ENCODE data around the gene HSPA12A. TPM values are rescaled to one million over a fixed set of nuclear protein-coding genes. Genes with fewer than 3 reads are reported as not detected.

Gene HSPA12A
- polyA plus RNA-seq, 1 donor: 8.0 TPM

DNA sequence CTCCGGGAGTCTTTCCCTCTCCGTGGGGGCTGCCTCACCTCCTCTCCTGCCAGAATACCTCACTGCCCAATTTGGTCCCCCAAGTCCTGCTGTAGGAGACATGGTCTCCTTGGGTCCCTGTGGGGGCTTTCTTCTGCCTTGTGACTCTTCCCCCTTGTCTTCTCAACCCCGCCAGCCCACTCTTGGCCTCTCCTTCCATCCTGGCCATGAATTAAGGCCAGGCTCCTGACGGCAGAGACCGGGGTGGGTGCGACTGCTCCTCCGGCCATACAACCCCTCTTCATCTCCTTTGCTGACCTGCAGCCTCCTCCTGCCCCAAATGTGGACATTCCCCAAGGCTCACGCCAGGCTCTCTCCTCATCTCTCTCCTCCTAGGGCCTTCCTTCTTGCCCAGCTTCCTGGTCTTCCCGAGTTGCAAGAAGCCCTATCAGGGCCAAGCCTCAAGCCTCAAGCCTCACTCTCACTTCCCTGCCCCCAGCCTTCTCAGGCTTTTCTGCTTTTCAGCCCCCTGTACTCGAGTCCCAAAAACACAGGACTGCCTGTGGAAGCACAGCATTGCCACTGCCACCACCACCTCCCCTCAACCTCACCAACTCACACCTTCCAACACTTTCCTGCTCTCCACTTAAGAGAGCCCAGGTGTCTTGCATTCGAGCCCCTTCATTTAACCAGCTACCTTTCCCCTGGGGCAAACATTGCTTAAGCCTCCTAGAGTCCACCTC lies 120.3 kb downstream of the HSPA12A start:
- no peak for DNase-seq

GRCh38 chr10:116621476-116621875 lies 120.9 kb downstream of the HSPA12A start:
- no peak for DNase-seq

Other genes starting within 250 kb of the HSPA12A start
- gene PNLIP, start 196.6 kb downstream of the HSPA12A start, polyA plus RNA-seq (ENCODE audit: insufficient read length): 0.39 TPM
- gene PNLIPRP1, start 151.6 kb downstream of the HSPA12A start, polyA plus RNA-seq (ENCODE audit: insufficient read length): not detected
- gene PNLIPRP2, start 121.6 kb downstream of the HSPA12A start, polyA plus RNA-seq (ENCODE audit: insufficient read length): not detected
- 0.19 TPM for gene ENO4, start 106.9 kb upstream of the HSPA12A start, polyA plus RNA-seq (ENCODE audit: insufficient read length)